H1 (cell line): ENCODE data around the gene PRKCH. TPM values are rescaled to one million over a fixed set of nuclear protein-coding genes. Genes with fewer than 3 reads are reported as not detected.

Experiments used
- CTCF ChIA-PET: fragments of 300-600 bp; sonication (Branson Sonifier 250); formaldehyde crosslinking; loops from one replicate; lab custom pipeline; 2021; ENCODE audit not compliant: partially characterized antibody; lab: Charles Lee
- POLR2A ChIA-PET: fragments of 300-600 bp; sonication (Branson Sonifier 250); formaldehyde crosslinking; loops from one replicate; lab custom pipeline; 2021; ENCODE audit warnings: inconsistent platforms; ENCODE audit not compliant: partially characterized antibody; lab: Charles Lee
- DNase-seq, 2 experiments: peaks; one replicate each; pipeline versions ENCODE4 v3.0.0 to v3.0.0-alpha.2; 2010 to 2022; ENCODE audit warnings: low spot score in 2 of 2, low read depth in 1 of 2, mixed read lengths in 1 of 2
- FAIRE-seq: peaks from 2 replicates; lab custom pipeline; 2011; peaks lifted over from hg19 to GRCh38; lab: Jason Lieb, UNC
- H2AFZ ChIP-seq: 2 replicates; pipeline ENCODE4 v1.8.1; 2012; ENCODE audit warnings: low read length, inconsistent platforms
- H2AK5ac ChIP-seq: 2 replicates; pipeline ENCODE4 v1.6.1; 2013; ENCODE audit warnings: low read depth, low read length
- H2BK120ac ChIP-seq: replicated peaks from 2 replicates; pipeline ENCODE3; 2013; ENCODE audit warnings: low read depth, low read length, inconsistent platforms
- H2BK12ac ChIP-seq: 2 replicates; pipeline ENCODE4 v1.6.1; 2013; ENCODE audit warnings: low read depth, low read length
- H2BK15ac ChIP-seq: 2 replicates; pipeline ENCODE4 v1.6.1; 2013; ENCODE audit warnings: low read length
- H2BK20ac ChIP-seq: 2 replicates; pipeline ENCODE4 v1.6.1; 2013; ENCODE audit warnings: low read length
- H2BK5ac ChIP-seq: 2 replicates; pipeline ENCODE4 v1.6.1; 2013; ENCODE audit warnings: low read depth, low read length
- H3K14ac ChIP-seq: 2 replicates; pipeline ENCODE4 v1.6.1; 2013; ENCODE audit warnings: inconsistent platforms; ENCODE audit not compliant: insufficient read length
- H3K18ac ChIP-seq: 2 replicates; pipeline ENCODE4 v1.6.1; 2013; ENCODE audit warnings: low read length; ENCODE audit errors: extremely low read depth
- H3K23ac ChIP-seq: 2 replicates; pipeline ENCODE4 v1.6.1; 2013; ENCODE audit warnings: inconsistent platforms; ENCODE audit not compliant: insufficient read length
- H3K23me2 ChIP-seq: 2 replicates; pipeline ENCODE4 v1.6.1; 2013; ENCODE audit warnings: low read depth, low read length
- H3K27ac ChIP-seq: 2 replicates; pipeline ENCODE4 v1.6.1; 2011; ENCODE audit warnings: low read depth, low read length, inconsistent platforms
- H3K27me3 ChIP-seq, 4 experiments: replicated peaks in 1 of 4; 1 replicate in 1 of 4; 2 replicates in 3 of 4; pipeline versions ENCODE4 v1.6.1 to v1.8.1; 2011 to 2013; ENCODE audit warnings: low read length in 3 of 4, mild to moderate bottlenecking in 3 of 4, inconsistent platforms in 2 of 4, mixed read lengths in 2 of 4, moderate library complexity in 1 of 4; ENCODE audit not compliant: control insufficient read depth in 3 of 4, insufficient read depth in 3 of 4; ENCODE audit errors: extremely low read depth in 1 of 4
- H3K36me3 ChIP-seq, 4 experiments: 2 replicates each; pipeline versions ENCODE4 v1.6.1 to v1.8.1; 2011 to 2013; ENCODE audit warnings: mild to moderate bottlenecking in 4 of 4, low read length in 3 of 4, moderate library complexity in 2 of 4, control low read depth in 1 of 4, inconsistent platforms in 1 of 4; ENCODE audit not compliant: insufficient read depth in 4 of 4, control insufficient read depth in 2 of 4
- H3K4ac ChIP-seq: replicated peaks from 2 replicates; pipeline ENCODE3; 2013; ENCODE audit warnings: low read length, low read depth, mixed read lengths, inconsistent platforms; ENCODE audit not compliant: insufficient read length
- H3K4me1 ChIP-seq, 4 experiments: replicated peaks in 1 of 4; 1 replicate in 1 of 4; 2 replicates in 3 of 4; pipeline versions ENCODE4 v1.6.1 to v1.8.1; 2011 to 2013; ENCODE audit warnings: low read length in 3 of 4, inconsistent platforms in 2 of 4, mixed read lengths in 1 of 4; ENCODE audit not compliant: insufficient read depth in 4 of 4, control insufficient read depth in 3 of 4
- H3K4me2 ChIP-seq, 2 experiments: 2 replicates each; pipeline versions ENCODE4 v1.6.1 to v1.8.1; 2011 to 2013; ENCODE audit warnings: low read depth in 2 of 2, low read length in 2 of 2, control low read depth in 1 of 2, inconsistent platforms in 1 of 2, mild to moderate bottlenecking in 1 of 2; ENCODE audit not compliant: insufficient read depth in 1 of 2
- H3K4me3 ChIP-seq, 4 experiments: fragments of 200-600, 300-600 bp in 1 of 4; sonication (generic), shearing (Covaris generic), sonication (Bioruptor Twin) in 1 of 4; 2 replicates each; pipeline versions ENCODE4 v1.5.1 to v1.8.1; 2011 to 2016; ENCODE audit warnings: low read length in 4 of 4, low read depth in 3 of 4, control low read depth in 2 of 4, inconsistent platforms in 2 of 4, mild to moderate bottlenecking in 2 of 4, mixed read lengths in 1 of 4, moderate library complexity in 1 of 4; ENCODE audit not compliant: insufficient read depth in 2 of 4; ENCODE audit errors: extremely low read depth in 1 of 4
- H3K56ac ChIP-seq: replicated peaks from 2 replicates; pipeline ENCODE3; 2013; ENCODE audit warnings: low read depth, mild to moderate bottlenecking, mixed read lengths, low read length, inconsistent platforms; ENCODE audit not compliant: insufficient read length
- H3K79me1 ChIP-seq: 2 replicates; pipeline ENCODE4 v1.6.1; 2013; ENCODE audit warnings: low read depth, low read length, control low read depth
- H3K79me2 ChIP-seq, 2 experiments: 2 replicates each; pipeline versions ENCODE4 v1.6.1 to v1.8.1; 2012 to 2013; ENCODE audit warnings: low read length in 2 of 2, mild to moderate bottlenecking in 2 of 2, inconsistent platforms in 1 of 2; ENCODE audit not compliant: insufficient read depth in 2 of 2, control insufficient read depth in 1 of 2
- H3K9ac ChIP-seq, 4 experiments: replicated peaks in 1 of 4; 1 replicate in 1 of 4; 2 replicates in 3 of 4; pipeline versions ENCODE4 v1.6.1 to v1.8.1; 2011 to 2013; ENCODE audit warnings: low read depth in 3 of 4, low read length in 3 of 4, control low read depth in 2 of 4, mild to moderate bottlenecking in 2 of 4, moderate library complexity in 2 of 4, inconsistent platforms in 1 of 4; ENCODE audit errors: extremely low read depth in 1 of 4
- H3K9me3 ChIP-seq, 2 experiments: 2 replicates each; pipeline versions ENCODE4 v1.6.1 to v1.8.1; 2012 to 2013; ENCODE audit warnings: mild to moderate bottlenecking in 2 of 2, moderate library complexity in 2 of 2, control low read depth in 1 of 2, inconsistent platforms in 1 of 2, low read depth in 1 of 2, low read length in 1 of 2, mixed read lengths in 1 of 2; ENCODE audit not compliant: insufficient read depth in 2 of 2
- H4K20me1 ChIP-seq, 2 experiments: replicated peaks in 1 of 2; 2 replicates each; pipeline versions ENCODE3 to v1.8.1; 2011 to 2013; ENCODE audit warnings: inconsistent platforms in 2 of 2, low read length in 2 of 2, mild to moderate bottlenecking in 1 of 2; ENCODE audit not compliant: insufficient read depth in 2 of 2, control insufficient read depth in 1 of 2
- H4K5ac ChIP-seq: 2 replicates; pipeline ENCODE4 v1.6.1; 2013; ENCODE audit warnings: low read length, low read depth, mixed read lengths, inconsistent platforms; ENCODE audit not compliant: insufficient read length
- H4K8ac ChIP-seq: 2 replicates; pipeline ENCODE4 v1.8.0; 2013; ENCODE audit warnings: mild to moderate bottlenecking, moderate library complexity, low read length, inconsistent platforms; ENCODE audit not compliant: insufficient read depth; ENCODE audit errors: extremely low read depth
- H4K91ac ChIP-seq: replicated peaks from 2 replicates; pipeline ENCODE3; 2013; ENCODE audit warnings: low read length, mixed read lengths, inconsistent platforms; ENCODE audit not compliant: insufficient read length
- BCL11A ChIP-seq, 2 experiments: IDR thresholded peaks; one replicate each; pipeline ENCODE4 v1.6.1; 2011; ENCODE audit warnings: low read depth in 2 of 2, low read length in 2 of 2, mild to moderate bottlenecking in 2 of 2
- BRCA1 ChIP-seq: IDR thresholded peaks from 2 replicates; pipeline ENCODE4 v1.6.1; 2012; ENCODE audit warnings: low read depth, low read length, improper control_type of control experiment
- CBX5 ChIP-seq: fragments of 300-800, 300-1000 bp; sonication (generic); IDR thresholded peaks from 2 replicates; pipeline ENCODE4 v1.7.1; 2016; ENCODE audit warnings: antibody characterized with exemption, low read length, low read depth
- CHD1 ChIP-seq: IDR thresholded peaks from 2 replicates; pipeline ENCODE4 v1.6.1; 2012; ENCODE audit warnings: low read depth, low read length, improper control_type of control experiment
- E2F6 ChIP-seq: IDR thresholded peaks from 2 replicates; pipeline ENCODE4 v1.6.1; 2012; ENCODE audit warnings: inconsistent platforms
- EGR1 ChIP-seq: IDR thresholded peaks from 2 replicates; pipeline ENCODE4 v1.6.1; 2011; ENCODE audit warnings: low read depth, low read length, borderline replicate concordance
- HDAC6 ChIP-seq: IDR thresholded peaks from one replicate; pipeline ENCODE4 v1.7.1; 2012; ENCODE audit warnings: low read depth, mild to moderate bottlenecking, inconsistent platforms, low read length, moderate library complexity
- KDM5A ChIP-seq: fragments of 200-600 bp; IDR thresholded peaks from 2 replicates; pipeline ENCODE4 v1.7.1; 2012; ENCODE audit warnings: mild to moderate bottlenecking, low read length, inconsistent platforms, mixed read lengths
- SIN3A ChIP-seq, 2 experiments: IDR thresholded peaks in 1 of 2; conservative IDR thresholded peaks in 1 of 2; 2 replicates each; pipeline ENCODE4 v1.6.1; 2011 to 2012; ENCODE audit warnings: low read length in 2 of 2, improper control_type of control experiment in 1 of 2, low read depth in 1 of 2, mild to moderate bottlenecking in 1 of 2
- SIX5 ChIP-seq: IDR thresholded peaks from 2 replicates; pipeline ENCODE4 v1.6.1; 2011; ENCODE audit warnings: mild to moderate bottlenecking, low read depth, low read length
- SP2 ChIP-seq: IDR thresholded peaks from 2 replicates; pipeline ENCODE4 v1.6.1; 2012; ENCODE audit warnings: mild to moderate bottlenecking, low read length, inconsistent platforms
- SRF ChIP-seq: IDR thresholded peaks from 2 replicates; pipeline ENCODE4 v1.6.1; 2011; ENCODE audit warnings: mild to moderate bottlenecking, low read depth, low read length, moderate library complexity
- SUZ12 ChIP-seq: fragments of 200-600 bp; sonication (generic); IDR thresholded peaks from 2 replicates; pipeline ENCODE4 v1.6.1; 2012; ENCODE audit warnings: mild to moderate bottlenecking, inconsistent platforms, low read length, moderate library complexity, mixed read lengths
- YY1 ChIP-seq: IDR thresholded peaks from 2 replicates; pipeline ENCODE4 v1.6.1; 2011; ENCODE audit warnings: low read depth, mild to moderate bottlenecking, low read length
- WGBS, 2 experiments: shearing (Covaris generic) in 1 of 2; methylation state at CpG; one replicate each; pipeline versions ENCODE4 v1.1.6 to v1.1.7; 2013 to 2015; ENCODE audit warnings: low lambda C conversion rate in 2 of 2, mixed read lengths in 2 of 2, inconsistent platforms in 1 of 2, low coverage in 1 of 2, missing lambda C conversion rate in 1 of 2; ENCODE audit not compliant: insufficient replicate concordance in 2 of 2, insufficient coverage in 1 of 2, insufficient read length in 1 of 2; ENCODE audit errors: extremely low coverage in 1 of 2, missing lambda C conversion rate in 1 of 2; 5-methylcytosine and 5-hydroxymethylcytosine counted together
- polyA plus RNA-seq, 7 experiments: library from polyadenylated mRNA; depleted of rRNA in 3 of 7; stranded (reverse) in 5 of 7; unstranded in 2 of 7; fragments of >200 nt in 5 of 7; fragments of 200-250 nt in 2 of 7; gene quantifications; 1 replicate in 5 of 7; 2 replicates in 1 of 7; 4 replicates in 1 of 7; pipeline versions ENCODE4 v1.2.1 to v1.2.3, GENCODE V29; 2011 to 2013; ENCODE audit warnings: missing spikeins in 2 of 7, mixed read lengths in 2 of 7
- total RNA-seq: library from RNA; stranded (reverse); fragmentation: NEBNext Ultra II Directional; extraction: Animal tissue kit (Norgen Biotek cat#: 25700); gene quantifications from 2 replicates; pipeline ENCODE4 v1.2.1, GENCODE V29; 2021

Gene PRKCH
- total and polyA plus RNA-seq, 2 of the 8 experiments (the other 6 are each of a cell fraction or from before 2014, with no cell fraction given), result 6.4 to 7.0 TPM

- Histone ChIP-seq H2BK15ac (no peak overlapping the region), H3K4ac (no peak overlapping the region), H3K27ac (no peak overlapping the region), H3K79me1 (no peaks in the 10 kb centered on the region), H3K9me3 (no peaks in the 10 kb centered on the region), H3K56ac (no peak overlapping the region), H3K9ac (no peak overlapping the region), H2BK5ac (no peak overlapping the region), H2AK5ac (no peak overlapping the region; the same call in 1 of the 2 replicates), H2BK12ac (no peak overlapping the region; the same call in 1 of the 2 replicates), H4K8ac (no peak overlapping the region), H3K4me1 (peaks cover 0 to 10% (median 8%) of the 10 kb centered on the region in 4 experiments; a peak in 6 of 7 replicates), H3K27me3 (no peaks in the 10 kb centered on the region), H3K79me2 (no peaks in the 10 kb centered on the region), H2BK20ac (no peak overlapping the region), H4K91ac (no peak overlapping the region), H2AFZ (no peak overlapping the region), H2BK120ac (no peak overlapping the region), H4K5ac (no peak overlapping the region), H4K20me1 (no peaks in the 10 kb centered on the region), H3K4me3 (no peak overlapping the region), H3K36me3 (no peaks in the 10 kb centered on the region), H3K23ac (no peak overlapping the region), H3K18ac (no peak overlapping the region), H3K23me2 (peaks cover 4% of the 10 kb centered on the region; the same call in 1 of the 2 replicates), H3K4me2 (no peak overlapping the region), H3K14ac (no peak overlapping the region)
- WGBS, 2 experiments, result 85% methylated on average over 3 of the region's 3 CpGs; no CpG with 5 or more reads in 1 of the 2 experiments
- FAIRE-seq, result no peak
- ChIA-PET CTCF (interaction anchor here (1.1 to 5.6 kb wide), 3 partner anchors 10 to 365 kb away, joined by 3 to 29 read pairs (median 4); no protein-coding TSS in a partner anchor), POLR2A (no interaction called here)
- no peak for DNase-seq
- TF ChIP-seq BCL11A (IDR thresholded peaks at IDR 0.05; ENCODE audit: low read depth in 2 of 2, low read length in 2 of 2), result no peak
- TF ChIP-seq CBX5, result no peak
- TF ChIP-seq SRF, result no peak
- no peak for TF ChIP-seq SP2
- no peak for TF ChIP-seq SUZ12
- TF ChIP-seq BRCA1, result no peak
- TF ChIP-seq SIX5, result no peak
- no peak for TF ChIP-seq EGR1
- TF ChIP-seq CHD1, result no peak
- TF ChIP-seq KDM5A, result no peak
- TF ChIP-seq SIN3A (conservative IDR thresholded peaks at IDR 0.05 in 1 of 2, IDR thresholded peaks at IDR 0.05 in 1 of 2; ENCODE audit: low read depth in 1 of 2, low read length in 2 of 2), result no peak
- TF ChIP-seq HDAC6, result no peak
- TF ChIP-seq YY1, result no peak
- TF ChIP-seq E2F6, result no peak
Measured at GRCh38 chr14:61472801-61473376, 151.5 kb downstream of the PRKCH start.
